Measurements from ENCODE around the gene RSKR.

RSKR gene

DNA sequence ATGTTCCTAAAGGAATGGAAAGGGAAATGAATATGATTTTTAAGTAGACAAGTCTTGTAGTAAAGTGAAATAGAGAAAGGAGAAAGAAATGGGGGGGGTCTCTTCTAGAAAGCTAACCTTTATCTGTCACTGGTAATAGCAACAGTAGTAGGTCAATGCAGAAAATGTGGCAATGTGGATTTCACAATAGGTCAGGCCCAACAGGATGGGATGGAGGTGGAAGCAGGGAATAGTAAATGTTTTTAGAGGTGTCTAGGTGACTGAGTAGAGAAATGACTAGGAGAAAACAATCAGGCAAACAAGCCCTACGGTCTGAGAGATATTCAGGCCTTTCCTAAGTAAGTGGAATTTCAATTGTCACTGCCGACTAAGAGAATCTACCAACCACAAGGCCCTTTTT lies 6.0 kb upstream of the RSKR start:
- no peak for DNase-seq (ENCODE audit: low read depth)
- no peak for TF ChIP-seq CTCF (IDR thresholded peaks at IDR 0.05; ENCODE audit: control insufficient read depth, extremely low read depth, insufficient read depth)
- no peak overlapping the region for H3K4me3 ChIP-seq (ENCODE audit: low read depth, low read length)

DNA sequence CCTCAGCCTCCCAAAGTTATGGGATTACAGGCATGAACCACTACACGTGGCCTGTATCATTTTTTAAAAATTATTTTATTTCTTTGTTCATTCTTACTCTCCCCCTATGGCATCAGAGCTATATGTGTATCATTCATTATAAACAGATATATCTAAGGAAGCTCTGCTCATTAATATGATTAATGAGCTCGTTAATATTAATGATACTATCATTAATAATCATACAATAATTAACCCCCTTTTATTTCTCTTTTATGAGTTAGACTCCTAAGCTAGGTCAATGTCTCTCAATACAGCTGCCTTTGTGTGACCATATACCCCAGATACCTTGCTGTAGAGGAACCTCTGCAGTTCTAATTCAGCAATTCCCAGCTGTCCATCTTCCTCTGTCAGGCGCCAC lies 4.5 kb upstream of the RSKR start:
- no peak for TF ChIP-seq CTCF (IDR thresholded peaks at IDR 0.05; ENCODE audit: control insufficient read depth, extremely low read depth, insufficient read depth)
- no peak overlapping the region for H3K4me3 ChIP-seq (ENCODE audit: low read depth, low read length)
- no peak for DNase-seq (ENCODE audit: low read depth)

DNA sequence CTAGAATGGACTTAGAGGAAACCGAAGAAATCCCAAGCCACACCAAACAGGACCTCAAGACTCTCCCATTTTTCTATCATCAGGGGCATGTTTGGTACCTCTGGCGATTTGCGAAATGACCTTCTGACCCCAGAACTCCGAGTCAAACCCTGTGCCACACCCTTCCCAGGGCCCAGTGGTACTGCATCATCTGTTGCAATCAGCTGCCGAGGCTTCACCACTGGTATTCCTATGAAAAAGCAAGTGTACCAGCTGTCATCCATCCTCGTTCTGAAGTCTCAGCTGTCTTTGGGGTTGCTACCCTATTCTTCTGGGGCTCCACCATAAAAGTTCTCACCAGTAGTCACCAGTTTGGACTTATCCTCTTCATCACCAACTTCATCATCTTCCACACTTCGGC lies 2.3 kb upstream of the RSKR start:
- no peak for TF ChIP-seq CTCF (IDR thresholded peaks at IDR 0.05; ENCODE audit: control insufficient read depth, extremely low read depth, insufficient read depth)
- DNase-seq (ENCODE audit: low read depth) = no peak

DNA sequence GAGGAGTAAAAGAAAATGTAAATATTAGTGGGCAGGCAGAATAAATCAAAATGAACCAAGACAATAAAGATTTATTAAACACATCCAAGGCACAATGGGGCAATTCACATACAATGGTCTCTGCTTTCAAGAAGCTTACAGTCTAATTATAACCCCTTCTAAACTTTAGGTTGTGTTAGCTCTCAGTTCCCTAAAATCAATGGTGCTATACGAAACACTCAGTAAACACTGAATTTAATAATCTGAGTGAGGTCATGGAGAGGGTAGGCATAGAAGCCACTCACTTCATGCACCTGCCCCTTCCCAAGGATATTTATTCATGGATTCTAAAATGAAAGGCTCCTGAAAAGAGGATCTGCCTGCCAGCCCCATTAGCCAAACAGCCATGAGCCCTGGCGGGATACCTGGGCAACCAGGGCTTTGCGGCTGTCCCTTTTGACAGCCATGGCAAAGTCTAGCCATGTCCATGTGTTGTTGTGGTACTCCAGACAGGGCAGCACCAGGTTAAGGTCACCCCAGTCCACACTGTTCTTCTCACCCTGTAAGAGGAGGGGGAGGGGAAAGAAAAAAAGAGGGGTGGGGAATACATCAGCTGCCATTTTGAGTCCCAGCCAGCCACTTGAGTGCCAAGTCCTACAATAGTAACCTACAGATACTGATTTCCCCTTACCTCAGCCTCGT lies 1.4 kb upstream of the RSKR start:
- TF ChIP-seq CTCF (IDR thresholded peaks at IDR 0.05; ENCODE audit: control insufficient read depth, extremely low read depth, insufficient read depth) = no peak
- no peak for DNase-seq (ENCODE audit: low read depth)
- no peak overlapping the region for H3K4me3 ChIP-seq (ENCODE audit: low read depth, low read length)

More for the DNA sequence above, 2.3 kb upstream of the RSKR start:
- no peak overlapping the region for H3K4me3 ChIP-seq (ENCODE audit: low read depth, low read length)

- TF ChIP-seq CTCF (IDR thresholded peaks at IDR 0.05; ENCODE audit: control insufficient read depth, extremely low read depth, insufficient read depth) = peak; percentile 58
- DNase-seq (ENCODE audit: low read depth) = no peak
- no peak overlapping the region for H3K4me3 ChIP-seq (ENCODE audit: low read depth, low read length)
These were observed 781 bp downstream of the RSKR start for GRCh38 chr17:28612936-28613872.

- no peak overlapping the region for H3K4me3 ChIP-seq (ENCODE audit: low read depth, low read length)
- no peak for TF ChIP-seq CTCF (IDR thresholded peaks at IDR 0.05; ENCODE audit: control insufficient read depth, extremely low read depth, insufficient read depth)
- no peak for DNase-seq (ENCODE audit: low read depth)
These were observed 1.5 kb downstream of the RSKR start for GRCh38 chr17:28612531-28612930.

All from LNCaP clone FGC (cell line).